Dedifferentiated amniotic fluid mesenchymal stem cell (primary cell): ENCODE results near the gene OLAH.

ENCODE experiments used
- DNase-seq: peaks from one replicate; pipeline ENCODE4 v3.0.0-alpha.2; 2016; ENCODE audit errors: extremely low spot score

Gene OLAH

GRCh38 chr10:15069230-15069629 is 25.5 kb downstream of the OLAH start:
- DNase-seq = no peak

DNA sequence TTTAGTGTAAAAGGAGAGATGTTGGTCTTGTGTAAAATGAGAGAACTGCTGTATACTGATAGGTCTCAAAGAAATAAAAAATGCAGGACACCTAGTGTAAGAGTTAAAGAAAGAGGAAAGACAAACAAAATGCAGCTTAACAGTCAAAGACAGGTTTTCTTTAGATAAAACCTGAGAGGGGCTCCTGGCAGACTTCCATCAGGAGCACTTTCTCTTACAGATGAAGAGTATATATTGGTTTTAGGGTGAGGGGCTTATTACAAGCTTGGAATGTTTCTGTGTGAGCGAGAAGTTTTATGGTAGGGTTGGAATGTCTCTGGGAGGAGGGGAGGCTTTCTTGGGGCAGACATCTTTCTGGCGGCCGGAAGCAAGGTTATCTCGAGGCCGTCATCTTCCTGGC is 28.6 kb downstream of the OLAH start:
- no peak for DNase-seq

DNA sequence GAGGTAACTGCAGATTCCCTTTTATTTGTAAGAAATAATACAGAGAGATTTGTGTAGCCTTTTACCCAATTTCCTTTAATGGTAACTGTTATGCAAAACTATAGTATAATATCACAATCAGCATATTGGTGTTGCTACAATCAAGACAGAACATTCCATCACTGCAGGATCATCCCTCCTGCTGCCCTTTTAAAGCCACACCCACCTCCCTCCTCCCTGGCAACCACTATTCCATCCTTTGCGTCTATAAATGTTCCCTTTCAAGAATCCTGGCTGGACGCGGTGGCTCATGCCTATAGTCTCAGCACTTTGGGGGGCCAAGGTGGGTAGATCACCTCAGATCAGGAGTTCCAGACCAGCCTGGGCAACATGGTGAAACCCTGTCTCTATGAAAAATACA is 31.7 kb downstream of the OLAH start:
- DNase-seq = no peak

- DNase-seq = no peak
Measured at GRCh38 chr10:15083674-15084501, 40.1 kb downstream of the OLAH start.

- peak; percentile 94 for DNase-seq
Measured at GRCh38 chr10:15084502-15084922, 40.8 kb downstream of the OLAH start.

- DNase-seq = peak; percentile 54
Measured at GRCh38 chr10:15088428-15089261, 44.9 kb downstream of the OLAH start, which contains the start of gene ACBD7. Gene ACBD7, minus strand, starts transcription at chr10:15088776. Its CDS starts 48 bp downstream, at chr10:15088728.

- no peak for DNase-seq
Measured at GRCh38 chr10:15091418-15091817, 47.7 kb downstream of the OLAH start.

GRCh38 chr10:15092855-15093408 is 49.2 kb downstream of the OLAH start:
- no peak for DNase-seq

DNA sequence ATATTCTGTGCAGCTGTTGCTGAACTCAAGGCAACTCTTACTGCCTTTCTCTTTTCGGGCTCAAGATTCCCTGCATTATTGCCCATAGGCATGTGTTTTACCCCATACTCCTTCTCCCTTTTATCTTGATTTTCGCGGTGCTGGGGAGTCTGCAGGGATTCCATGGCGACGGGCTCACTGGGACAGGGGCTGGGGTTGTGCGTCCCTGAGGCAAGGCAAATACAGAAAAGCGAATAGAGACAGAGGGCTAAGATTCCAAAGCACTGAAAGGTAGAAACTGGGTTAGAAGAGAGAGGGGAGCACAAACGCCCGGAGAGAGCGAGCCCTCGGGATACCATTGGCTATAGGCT is 52.9 kb downstream of the OLAH start:
- no peak for DNase-seq

DNA sequence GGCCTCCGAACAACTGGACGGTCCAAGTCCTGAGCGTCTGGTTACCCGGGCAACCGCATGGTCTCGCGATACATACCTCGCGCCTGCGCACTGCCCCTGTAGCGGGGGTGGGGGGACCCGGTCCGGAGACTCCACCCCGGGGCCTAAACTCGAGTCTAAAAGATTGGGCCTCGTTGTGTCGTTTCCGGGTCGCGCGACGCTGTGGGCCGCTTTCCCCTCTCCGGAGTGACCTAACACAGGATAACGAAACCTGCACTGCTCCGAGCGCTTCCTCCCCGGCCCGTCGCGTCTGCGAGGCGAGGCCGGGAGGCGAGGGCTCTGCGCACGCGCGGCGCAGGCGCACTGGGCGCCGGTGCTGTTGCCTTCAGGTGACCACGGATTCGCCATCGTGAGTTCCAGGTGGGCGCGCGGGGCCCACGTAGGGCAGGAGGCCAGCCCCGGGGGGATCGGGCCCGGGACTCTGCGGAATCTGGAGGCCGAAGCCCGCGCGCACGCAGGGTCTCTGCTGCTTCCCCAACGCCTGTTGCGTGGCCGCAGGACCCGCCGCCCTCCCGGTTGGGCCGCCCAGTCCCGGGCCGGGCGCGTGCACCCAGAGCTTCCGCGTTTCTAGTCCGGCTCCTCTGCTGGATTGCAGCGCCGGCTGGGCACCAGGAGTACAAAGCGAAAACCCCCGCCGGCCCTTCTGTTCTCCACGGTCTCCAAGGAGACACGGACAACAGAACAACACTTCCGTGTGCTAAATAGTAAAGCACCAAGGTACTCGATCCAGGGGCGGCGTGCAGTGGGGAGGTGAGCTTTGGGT is 53.5 kb downstream of the OLAH start, which contains the start of gene RPP38:
TSS of gene RPP38 (plus strand) at position 345 of the 802 bp plus-strand sequence. CDS start 5,960 bp downstream, outside the sequence.
- DNase-seq = peak; percentile 97

GRCh38 chr10:15099886-15100285 is 56.1 kb downstream of the OLAH start:
- DNase-seq = no peak

- no peak for DNase-seq
Measured at GRCh38 chr10:15103513-15103912, 59.8 kb downstream of the OLAH start.

- DNase-seq = peak; percentile 83
Measured at GRCh38 chr10:15106352-15107013, 62.7 kb downstream of the OLAH start.

GRCh38 chr10:15112657-15113056 is 68.9 kb downstream of the OLAH start:
- no peak for DNase-seq

DNA sequence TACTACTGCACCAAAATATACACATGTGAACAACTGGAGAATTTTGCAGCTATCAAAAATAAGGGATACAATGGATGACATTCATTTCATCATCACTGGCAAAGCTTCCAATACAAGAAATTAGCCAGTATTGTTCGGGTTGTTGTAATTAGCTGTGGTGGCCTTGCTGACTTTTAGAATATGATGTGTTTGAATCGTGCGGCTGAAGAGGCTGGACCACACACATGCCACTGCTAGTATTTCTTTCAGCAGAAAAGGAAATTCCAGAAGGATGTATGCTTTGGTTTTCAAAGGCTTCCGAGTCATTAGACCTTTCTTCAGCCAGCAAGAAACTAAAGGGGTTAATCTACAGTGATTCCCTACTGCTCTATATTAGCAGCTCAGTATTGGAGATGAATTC is 70.0 kb downstream of the OLAH start:
- no peak for DNase-seq

- DNase-seq = no peak
Measured at GRCh38 chr10:15116225-15116624, 72.5 kb downstream of the OLAH start.

DNA sequence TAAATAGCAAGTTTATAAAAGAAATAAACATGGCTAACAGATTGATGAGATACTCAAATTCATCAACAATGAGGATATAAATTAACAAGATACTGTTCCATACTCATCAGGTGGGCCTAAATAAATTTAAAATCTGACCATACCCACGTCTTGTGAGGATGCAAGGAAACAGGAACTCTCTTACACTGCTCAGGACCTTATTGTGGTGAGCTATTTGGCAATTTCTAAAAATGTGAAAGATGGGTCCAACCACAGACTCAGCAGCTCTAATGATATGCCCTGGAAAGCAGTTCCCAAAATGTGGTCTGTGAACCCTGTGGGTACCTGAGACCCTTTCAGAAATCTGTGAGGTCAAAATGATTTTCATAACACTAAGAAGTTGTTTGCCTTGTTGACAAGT is 74.9 kb downstream of the OLAH start:
- no peak for DNase-seq

DNA sequence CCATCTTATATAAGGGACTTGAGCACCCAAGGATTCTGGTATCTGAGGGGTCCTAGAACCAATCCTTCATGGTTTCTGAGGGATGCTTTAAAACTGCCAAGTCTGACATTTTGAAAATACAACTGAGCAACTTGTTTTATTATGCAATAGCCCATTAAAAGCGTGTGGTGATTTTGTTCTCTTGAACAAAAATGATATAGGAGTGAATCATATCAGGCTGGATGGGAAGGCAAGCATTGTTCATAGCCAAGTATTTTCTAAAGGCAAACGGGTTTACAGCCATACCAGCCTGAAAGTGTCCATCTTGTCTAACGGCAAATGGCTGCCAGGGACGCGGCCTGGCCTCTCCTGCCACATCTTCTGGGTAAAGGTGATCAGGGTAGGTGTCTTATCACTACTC is 76.8 kb downstream of the OLAH start:
- DNase-seq = no peak

DNA sequence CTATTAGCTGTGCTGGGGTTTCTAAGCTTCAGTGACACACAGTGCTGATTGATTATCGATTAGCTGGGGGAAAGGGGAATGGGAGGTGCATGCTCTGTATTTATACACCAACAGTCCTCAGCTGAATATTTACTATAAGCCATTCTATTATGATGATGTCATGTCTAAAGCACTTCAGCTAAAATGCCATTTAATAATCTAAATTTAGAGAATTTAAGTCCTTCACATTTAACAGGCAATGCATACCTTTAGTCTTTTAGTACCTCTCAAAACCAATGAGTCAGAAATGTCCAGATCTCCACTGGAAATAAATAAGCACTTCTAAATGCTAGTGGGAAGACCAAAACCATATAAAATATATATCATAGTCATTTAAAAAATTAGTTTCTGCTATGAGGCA is 78.0 kb downstream of the OLAH start:
- DNase-seq = no peak

DNA sequence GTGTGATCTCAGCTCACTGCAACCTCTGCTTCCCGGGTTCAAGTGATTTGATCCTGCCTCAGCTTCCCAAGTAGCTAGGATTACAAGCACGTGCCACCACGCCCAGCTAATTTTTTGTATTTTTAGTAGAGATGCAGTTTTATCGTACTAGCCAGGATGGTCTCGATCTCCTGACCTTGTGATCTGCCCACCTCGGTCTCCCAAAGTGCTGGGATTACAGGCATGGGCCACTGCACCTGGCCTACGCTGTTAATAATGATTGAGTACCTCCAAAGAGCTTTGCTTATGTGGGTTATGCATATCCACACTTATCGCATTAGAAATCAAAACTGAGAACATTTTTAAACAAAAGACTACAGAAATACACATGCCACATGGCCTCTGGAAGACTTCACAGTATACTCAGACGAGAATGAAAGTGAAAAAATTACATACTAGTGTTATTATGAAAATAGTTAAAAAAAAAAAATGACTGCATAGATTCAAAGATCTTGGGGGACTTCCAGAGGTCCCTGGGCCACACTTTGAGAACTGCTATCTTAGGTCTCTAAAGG is 78.8 kb downstream of the OLAH start:
- no peak for DNase-seq
